Activated naive CD8-positive, alpha-beta T cell (primary cell): ENCODE results near the gene ACMSD.

Source experiments
- H3K27ac Mint-ChIP-seq: one replicate; pipeline ENCODE4 v1.8.0; 2021; ENCODE audit warnings: mixed read lengths
- H3K27me3 Mint-ChIP-seq: one replicate; pipeline ENCODE4 v1.8.0; 2021; ENCODE audit warnings: mixed read lengths
- H3K36me3 Mint-ChIP-seq: one replicate; pipeline ENCODE4 v1.8.0; 2021; ENCODE audit warnings: mixed read lengths
- H3K4me1 Mint-ChIP-seq: one replicate; pipeline ENCODE4 v1.8.0; 2021; ENCODE audit warnings: low read depth, mixed read lengths
- H3K4me3 Mint-ChIP-seq: one replicate; pipeline ENCODE4 v1.8.0; 2021; ENCODE audit warnings: mild to moderate bottlenecking, mixed read lengths
- H3K9me3 Mint-ChIP-seq: one replicate; pipeline ENCODE4 v1.8.0; 2021; ENCODE audit warnings: low read depth, mixed read lengths

ACMSD gene

GRCh38 chr2:134934150-134934549 is 95.7 kb downstream of the ACMSD start:
- H3K36me3 Mint-ChIP-seq, result peaks cover 13% of the 10 kb centered on the region
- H3K9me3 Mint-ChIP-seq, result no peaks in the 10 kb centered on the region
- no peak overlapping the region for H3K27ac Mint-ChIP-seq
- H3K27me3 Mint-ChIP-seq, result no peaks in the 10 kb centered on the region
- peak overlapping the region; percentile 32 for H3K4me3 Mint-ChIP-seq
- H3K4me1 Mint-ChIP-seq, result peaks cover 77% of the 10 kb centered on the region

- no peaks in the 10 kb centered on the region for H3K27me3 Mint-ChIP-seq
- H3K36me3 Mint-ChIP-seq, result peaks cover 13% of the 10 kb centered on the region
- H3K27ac Mint-ChIP-seq, result peak overlapping the region; percentile 68
- no peak overlapping the region for H3K4me3 Mint-ChIP-seq
- peaks cover 73% of the 10 kb centered on the region for H3K4me1 Mint-ChIP-seq
- no peaks in the 10 kb centered on the region for H3K9me3 Mint-ChIP-seq
Measured at GRCh38 chr2:134934641-134935040, 96.2 kb downstream of the ACMSD start.

DNA sequence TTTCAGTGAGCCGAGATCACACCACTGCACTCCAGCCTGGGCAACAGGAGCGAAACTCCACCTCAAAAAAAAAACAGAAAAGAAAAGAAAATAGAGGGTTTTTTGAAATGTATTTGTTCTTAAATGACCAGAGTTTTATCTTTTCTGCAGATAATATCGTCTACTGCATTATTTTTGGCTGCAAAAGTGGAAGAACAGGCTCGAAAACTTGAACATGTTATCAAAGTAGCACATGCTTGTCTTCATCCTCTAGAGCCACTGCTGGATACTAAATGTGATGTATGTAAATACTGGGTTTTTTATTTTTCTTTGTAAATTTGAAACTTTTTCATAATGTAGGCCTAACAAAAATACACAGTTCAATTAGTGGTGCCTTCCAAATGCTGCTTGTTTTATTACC is 98.3 kb downstream of the ACMSD start:
- Mint-ChIP-seq H3K4me3 (no peak overlapping the region), H3K36me3 (peaks cover 6% of the 10 kb centered on the region), H3K4me1 (peaks cover 60% of the 10 kb centered on the region), H3K27me3 (no peaks in the 10 kb centered on the region), H3K27ac (no peak overlapping the region), H3K9me3 (no peaks in the 10 kb centered on the region)

GRCh38 chr2:134943540-134943939 is 105.1 kb downstream of the ACMSD start:
- no peak overlapping the region for H3K4me3 Mint-ChIP-seq
- H3K27ac Mint-ChIP-seq, result no peak overlapping the region
- no peaks in the 10 kb centered on the region for H3K9me3 Mint-ChIP-seq
- H3K27me3 Mint-ChIP-seq, result no peaks in the 10 kb centered on the region
- H3K4me1 Mint-ChIP-seq, result peaks cover 40% of the 10 kb centered on the region
- peaks cover 7% of the 10 kb centered on the region for H3K36me3 Mint-ChIP-seq

- peak overlapping the region; percentile 52 for H3K27ac Mint-ChIP-seq
Measured at GRCh38 chr2:134944975-134945374, 106.6 kb downstream of the ACMSD start.

GRCh38 chr2:134946073-134946472 is 107.7 kb downstream of the ACMSD start:
- peak overlapping the region; percentile 22 for H3K27ac Mint-ChIP-seq
- H3K36me3 Mint-ChIP-seq, result peaks cover 7% of the 10 kb centered on the region
- H3K4me3 Mint-ChIP-seq, result no peak overlapping the region
- no peaks in the 10 kb centered on the region for H3K9me3 Mint-ChIP-seq
- H3K4me1 Mint-ChIP-seq, result peaks cover 50% of the 10 kb centered on the region
- H3K27me3 Mint-ChIP-seq, result no peaks in the 10 kb centered on the region

More at GRCh38 chr2:134944975-134945374, 106.6 kb downstream of the ACMSD start:
- Mint-ChIP-seq H3K4me1 (peaks cover 45% of the 10 kb centered on the region), H3K36me3 (peaks cover 7% of the 10 kb centered on the region), H3K9me3 (no peaks in the 10 kb centered on the region), H3K27me3 (no peaks in the 10 kb centered on the region), H3K4me3 (no peak overlapping the region)

DNA sequence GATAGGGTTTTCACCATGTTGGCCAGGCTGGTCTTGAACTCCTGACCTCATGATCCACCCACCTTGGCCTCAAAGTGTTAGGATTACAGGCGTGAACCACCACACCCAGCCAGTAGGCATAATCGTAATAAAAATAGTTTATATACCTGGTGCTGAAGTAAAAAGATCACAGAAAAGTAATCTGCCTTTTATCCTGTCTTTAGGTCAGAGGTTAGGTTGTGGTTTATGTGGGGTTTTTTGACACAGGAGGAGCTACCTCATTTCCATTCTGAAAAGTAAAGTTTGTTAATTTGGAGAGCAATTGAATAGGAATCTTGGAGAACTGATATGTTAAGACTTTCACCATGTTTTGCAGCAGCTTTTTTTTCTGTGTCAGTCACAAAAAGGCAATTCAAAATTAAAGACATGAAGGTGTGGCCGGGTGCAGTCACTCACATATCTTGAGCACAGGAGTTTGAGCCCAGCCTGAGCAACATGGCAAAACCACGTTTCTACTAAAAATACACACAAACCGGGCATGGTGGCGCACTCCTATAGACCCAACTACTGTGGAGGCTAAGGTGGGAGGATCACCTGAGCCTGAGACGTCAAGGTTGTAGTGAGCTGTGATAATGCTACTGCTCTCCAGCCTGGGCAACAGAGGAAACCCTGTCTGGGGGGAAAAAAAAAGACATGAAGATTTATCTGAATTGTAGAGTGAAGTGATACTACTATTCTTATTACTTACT is 111.7 kb downstream of the ACMSD start:
- H3K4me3 Mint-ChIP-seq, result no peak overlapping the region
- H3K4me1 Mint-ChIP-seq, result peaks cover 34% of the 10 kb centered on the region
- H3K27me3 Mint-ChIP-seq, result no peaks in the 10 kb centered on the region
- H3K9me3 Mint-ChIP-seq, result no peaks in the 10 kb centered on the region
- H3K27ac Mint-ChIP-seq, result peak overlapping the region; percentile 36
- peaks cover 13% of the 10 kb centered on the region for H3K36me3 Mint-ChIP-seq

GRCh38 chr2:134950886-134951285 is 112.5 kb downstream of the ACMSD start:
- H3K36me3 Mint-ChIP-seq, result peaks cover 12% of the 10 kb centered on the region
- no peaks in the 10 kb centered on the region for H3K9me3 Mint-ChIP-seq
- peaks cover 30% of the 10 kb centered on the region for H3K4me1 Mint-ChIP-seq
- no peaks in the 10 kb centered on the region for H3K27me3 Mint-ChIP-seq
- H3K4me3 Mint-ChIP-seq, result no peak overlapping the region
- H3K27ac Mint-ChIP-seq, result no peak overlapping the region
